ENCODE measurements around the gene NAA30.

The NAA30 gene

GRCh38 chr14:57461777-57462320 is 71.5 kb downstream of the NAA30 start:
- no peak for DNase-seq (ENCODE audit: extremely low read depth, low read depth)
- no peak for TF ChIP-seq CTCF (IDR thresholded peaks at IDR 0.05; ENCODE audit: low read depth, low read length)

DNA sequence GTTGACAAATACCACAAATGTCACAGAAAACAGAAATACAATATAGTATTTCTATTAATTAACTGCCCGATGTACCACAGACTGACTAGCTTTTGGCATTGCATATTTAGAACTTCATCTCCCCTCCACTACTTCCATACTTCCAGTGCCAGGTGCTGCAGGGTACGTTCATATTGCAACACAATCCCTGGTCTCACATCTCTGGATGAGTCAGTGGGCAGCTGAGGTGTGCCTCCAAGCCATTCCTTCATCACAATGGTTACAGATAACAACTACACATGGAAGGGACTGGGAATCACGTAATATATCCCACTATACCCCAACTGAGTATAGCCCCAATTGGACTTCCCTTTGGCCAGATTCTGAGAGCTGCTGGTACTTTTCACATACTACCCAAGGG is 72.2 kb downstream of the NAA30 start:
- no peak for DNase-seq (ENCODE audit: extremely low read depth, low read depth)
- no peak for TF ChIP-seq CTCF (IDR thresholded peaks at IDR 0.05; ENCODE audit: low read depth, low read length)

DNA sequence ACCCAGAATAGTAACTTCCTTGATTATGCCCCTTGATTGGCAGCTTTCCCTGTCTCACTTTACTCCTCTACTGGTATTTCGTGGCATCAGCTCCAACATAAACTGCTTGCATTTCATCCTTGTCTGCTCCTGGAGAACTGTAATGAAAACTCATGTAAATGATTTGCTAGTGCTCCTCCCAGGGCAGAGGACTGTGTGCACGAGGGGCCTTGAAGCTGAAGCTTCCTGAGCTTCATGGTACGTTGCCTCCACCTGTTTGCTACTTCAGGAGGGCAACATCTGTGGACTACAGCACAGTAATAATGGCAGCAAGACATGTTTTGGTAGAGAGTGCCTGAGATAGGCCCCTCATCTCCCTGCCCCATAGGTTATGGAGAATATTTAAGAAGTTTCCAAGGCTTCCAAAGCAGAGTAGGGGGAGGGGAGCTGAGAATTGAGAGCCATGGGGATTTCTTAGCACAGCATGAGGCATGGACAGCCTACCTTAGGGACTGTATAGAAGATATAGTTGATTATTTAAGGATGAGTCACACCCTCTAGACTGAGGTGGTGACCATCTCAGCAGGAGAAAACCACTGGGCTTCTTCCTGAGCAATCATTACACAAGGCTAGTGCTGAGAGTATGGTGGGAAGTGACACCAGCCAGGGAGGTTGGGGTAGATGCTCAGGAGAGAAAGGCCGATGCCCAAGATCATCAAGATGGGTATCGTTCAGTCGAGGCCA is 73.8 kb downstream of the NAA30 start:
- no peak for DNase-seq (ENCODE audit: extremely low read depth, low read depth)
- TF ChIP-seq CTCF (IDR thresholded peaks at IDR 0.05; ENCODE audit: low read depth, low read length), result no peak

Measured in AG09319 (cell line).